SU-DHL-6 (cell line): ENCODE data around the gene SRPRB.

Experiments used
- H2AFZ ChIP-seq: fragments of 200-600 bp; sonication (generic); 2 replicates; pipeline ENCODE4 v1.6.1; 2014; ENCODE audit warnings: low read depth, mild to moderate bottlenecking, moderate library complexity, mixed read lengths, antibody characterized with exemption, low read length; ENCODE audit not compliant: severe bottlenecking
- H3F3A ChIP-seq: fragments of 200-600 bp; shearing (Covaris generic); 2 replicates; pipeline ENCODE4 v1.6.0; 2016; ENCODE audit warnings: antibody characterized with exemption, mild to moderate bottlenecking; ENCODE audit not compliant: insufficient read depth
- H3K27ac ChIP-seq: fragments of 200-600 bp; sonication (generic); 2 replicates; pipeline ENCODE4 v1.5.1; 2016; ENCODE audit warnings: low read depth, mild to moderate bottlenecking, low read length, moderate library complexity, mixed read lengths
- H3K27me3 ChIP-seq: fragments of 200-600 bp; sonication (generic), shearing (Covaris generic); 2 replicates; pipeline ENCODE4 v1.6.0; 2014; ENCODE audit warnings: mild to moderate bottlenecking, low read length
- H3K36me3 ChIP-seq: fragments of 200-600 bp; sonication (generic); 2 replicates; pipeline ENCODE4 v1.6.1; 2014; ENCODE audit warnings: mild to moderate bottlenecking, low read length, mixed read lengths
- H3K4me2 ChIP-seq: fragments of 300-600, 200-600 bp; shearing (Covaris generic), sonication (generic); 2 replicates; pipeline ENCODE4 v1.6.0; 2014; ENCODE audit warnings: low read length, low read depth, mild to moderate bottlenecking; ENCODE audit not compliant: poor library complexity, severe bottlenecking
- H3K4me3 ChIP-seq: fragments of 200-600 bp; sonication (generic); 2 replicates; pipeline ENCODE4 v1.5.1; 2014; ENCODE audit warnings: antibody characterized with exemption, low read length, mild to moderate bottlenecking, mixed read lengths; ENCODE audit not compliant: insufficient read depth, poor library complexity, severe bottlenecking
- H3K79me2 ChIP-seq: fragments of 200-600 bp; sonication (generic); 2 replicates; pipeline ENCODE4 v1.6.1; 2014; ENCODE audit warnings: mild to moderate bottlenecking, low read length, moderate library complexity; ENCODE audit not compliant: insufficient read depth
- H3K9ac ChIP-seq: fragments of 200-600 bp; sonication (generic); 2 replicates; pipeline ENCODE4 v1.7.0; 2014; ENCODE audit warnings: mild to moderate bottlenecking, low read length
- H3K9me2 ChIP-seq: fragments of 200-600 bp; sonication (generic); replicated peaks from 2 replicates; pipeline ENCODE4 v1.6.1; 2014; ENCODE audit warnings: low read length; ENCODE audit not compliant: insufficient read depth
- H3K9me3 ChIP-seq: fragments of 200-600 bp; sonication (generic); 2 replicates; pipeline ENCODE4 v1.6.1; 2014; ENCODE audit warnings: low read length, mixed read lengths; ENCODE audit not compliant: insufficient read depth
- H4K20me1 ChIP-seq: fragments of 200-600 bp; sonication (generic); 2 replicates; pipeline ENCODE4 v1.6.1; 2014; ENCODE audit warnings: low read depth, mild to moderate bottlenecking, antibody characterized with exemption, low read length, moderate library complexity, mixed read lengths
- CTCF ChIP-seq: fragments of 200-600 bp; sonication (generic); IDR thresholded peaks from one replicate; pipeline ENCODE4 v1.5.1; 2017; ENCODE audit warnings: antibody characterized with exemption, mild to moderate bottlenecking, low read length, moderate library complexity; ENCODE audit not compliant: insufficient read depth, poor library complexity, severe bottlenecking
- EZH2phosphoT487 ChIP-seq: fragments of 200-600 bp; sonication (generic), shearing (Covaris generic); conservative IDR thresholded peaks from 2 replicates; pipeline ENCODE4 v1.6.1; 2018; ENCODE audit warnings: mild to moderate bottlenecking, antibody characterized with exemption, low read length, moderate library complexity, mixed read lengths

Gene SRPRB

GRCh38 chr3:133841196-133841595, 35.6 kb downstream of the SRPRB start:
- Histone ChIP-seq H3K4me2 (no peak overlapping the region), H3K27ac (no peak overlapping the region), H3K4me3 (no peak overlapping the region), H2AFZ (no peak overlapping the region), H3K9me2 (no peaks in the 10 kb centered on the region), H3K79me2 (no peaks in the 10 kb centered on the region), H3K9me3 (no peaks in the 10 kb centered on the region), H4K20me1 (no peaks in the 10 kb centered on the region), H3F3A (no peaks in the 10 kb centered on the region), H3K9ac (no peak overlapping the region), H3K27me3 (no peaks in the 10 kb centered on the region), H3K36me3 (no peaks in the 10 kb centered on the region)
- TF ChIP-seq EZH2phosphoT487 (no peak), CTCF (no peak)

- TF ChIP-seq EZH2phosphoT487 = no peak
- TF ChIP-seq CTCF = no peak
- H3K9me2 ChIP-seq = no peaks in the 10 kb centered on the region
- H3K9ac ChIP-seq = no peak overlapping the region
- no peak overlapping the region for H3K4me3 ChIP-seq
- no peaks in the 10 kb centered on the region for H3K36me3 ChIP-seq
- H2AFZ ChIP-seq = no peak overlapping the region
- no peaks in the 10 kb centered on the region for H4K20me1 ChIP-seq
- H3F3A ChIP-seq = no peaks in the 10 kb centered on the region
- no peaks in the 10 kb centered on the region for H3K27me3 ChIP-seq
- H3K4me2 ChIP-seq = no peak overlapping the region
- H3K27ac ChIP-seq = no peak overlapping the region
- no peaks in the 10 kb centered on the region for H3K79me2 ChIP-seq
- no peaks in the 10 kb centered on the region for H3K9me3 ChIP-seq
These were observed 36.5 kb downstream of the SRPRB start for GRCh38 chr3:133842158-133842557.

- no peak overlapping the region for H3K9ac ChIP-seq
- no peak overlapping the region for H3K4me3 ChIP-seq
- TF ChIP-seq EZH2phosphoT487 (no peak), CTCF (no peak)
- H3K4me2 ChIP-seq = no peak overlapping the region
- no peaks in the 10 kb centered on the region for H3K9me3 ChIP-seq
- H3K79me2 ChIP-seq = no peaks in the 10 kb centered on the region
- H3K36me3 ChIP-seq = no peaks in the 10 kb centered on the region
- H3K27me3 ChIP-seq = no peaks in the 10 kb centered on the region
- no peak overlapping the region for H2AFZ ChIP-seq
- no peaks in the 10 kb centered on the region for H3F3A ChIP-seq
- no peaks in the 10 kb centered on the region for H3K9me2 ChIP-seq
- H3K27ac ChIP-seq = no peak overlapping the region
- H4K20me1 ChIP-seq = no peaks in the 10 kb centered on the region
These were observed 38.0 kb downstream of the SRPRB start for GRCh38 chr3:133843634-133844033.

- H2AFZ ChIP-seq = no peak overlapping the region
- no peak overlapping the region for H3K4me3 ChIP-seq
- H3K9ac ChIP-seq = no peak overlapping the region
- H3K79me2 ChIP-seq = no peaks in the 10 kb centered on the region
- H3K27me3 ChIP-seq = no peaks in the 10 kb centered on the region
- H3K9me2 ChIP-seq = no peaks in the 10 kb centered on the region
- TF ChIP-seq CTCF (no peak), EZH2phosphoT487 (no peak)
- no peak overlapping the region for H3K4me2 ChIP-seq
- H4K20me1 ChIP-seq = no peaks in the 10 kb centered on the region
- no peak overlapping the region for H3K27ac ChIP-seq
- no peaks in the 10 kb centered on the region for H3F3A ChIP-seq
- no peaks in the 10 kb centered on the region for H3K36me3 ChIP-seq
- H3K9me3 ChIP-seq = no peaks in the 10 kb centered on the region
These were observed 39.5 kb downstream of the SRPRB start for GRCh38 chr3:133845127-133845526.
